Naive thymus-derived CD8-positive, alpha-beta T cell (primary cell): Measurements from ENCODE around the gene DNAI1. TPM values are rescaled to one million over a fixed set of nuclear protein-coding genes. Genes with fewer than 3 reads are reported as not detected.

Source experiments
- ATAC-seq, 2 donors: fragments of 150-1000 bp; cut with Tn5 transposase in 1 of 2; sonication (Bioruptor Pico), chemical (Tn5 transposase) in 1 of 2; 1 replicate in 1 of 2; 2 replicates in 1 of 2; pipeline ENCODE4 v1.10.0; 2021; ENCODE audit warnings: mild to moderate bottlenecking in 2 of 2, moderate library complexity in 2 of 2
- POLR2A ChIA-PET: fragments of 350-600 bp; sonication (Branson Sonifier 250); formaldehyde crosslinking; loops from one replicate; lab custom pipeline; 2021; ENCODE audit warnings: antibody characterized with exemption; lab: Charles Lee
- DNase-seq, 10 donors: peaks; one replicate each; pipeline versions ENCODE4 v3.0.0 to v3.0.0-alpha.2; 2020 to 2022
- H3K27ac Mint-ChIP-seq, 10 donors: one replicate each; pipeline ENCODE4 v1.8.0; 2020 to 2022; ENCODE audit warnings: mild to moderate bottlenecking in 10 of 10, mixed read lengths in 10 of 10, moderate library complexity in 4 of 10, inconsistent platforms in 1 of 10
- H3K27me3 Mint-ChIP-seq, 5 donors: one replicate each; pipeline ENCODE4 v1.8.0; 2021 to 2022; ENCODE audit warnings: mixed read lengths in 5 of 5
- H3K36me3 Mint-ChIP-seq, 3 donors: one replicate each; pipeline ENCODE4 v1.8.0; 2020 to 2022; ENCODE audit warnings: mixed read lengths in 3 of 3, mild to moderate bottlenecking in 2 of 3, inconsistent platforms in 1 of 3
- H3K4me1 Mint-ChIP-seq, 4 donors: one replicate each; pipeline ENCODE4 v1.8.0; 2021 to 2022; ENCODE audit warnings: mixed read lengths in 4 of 4
- H3K4me3 Mint-ChIP-seq, 10 donors: one replicate each; pipeline ENCODE4 v1.8.0; 2020 to 2022; ENCODE audit warnings: mild to moderate bottlenecking in 10 of 10, mixed read lengths in 10 of 10, moderate library complexity in 6 of 10, inconsistent platforms in 1 of 10
- H3K9me3 Mint-ChIP-seq, 9 donors: one replicate each; pipeline ENCODE4 v1.8.0; 2020 to 2022; ENCODE audit warnings: mixed read lengths in 9 of 9, mild to moderate bottlenecking in 3 of 9, inconsistent platforms in 1 of 9, moderate library complexity in 1 of 9
- polyA plus RNA-seq, 3 donors: library from polyadenylated mRNA; unstranded; fragments of 300-500 nt; fragmentation: Illumina TruSeq; gene quantifications; one replicate each; pipeline ENCODE4 v1.2.3, GENCODE V29; 2021
- total RNA-seq, 8 experiments: library from RNA in 2 of 8; stranded (reverse) in 2 of 8; gene quantifications; one replicate each; pipeline ENCODE4 v1.2.3 and lab custom pipeline; 2021 to 2026

Gene DNAI1
- total and polyA plus RNA-seq, 5 experiments from 2014 or later = not detected

DNA sequence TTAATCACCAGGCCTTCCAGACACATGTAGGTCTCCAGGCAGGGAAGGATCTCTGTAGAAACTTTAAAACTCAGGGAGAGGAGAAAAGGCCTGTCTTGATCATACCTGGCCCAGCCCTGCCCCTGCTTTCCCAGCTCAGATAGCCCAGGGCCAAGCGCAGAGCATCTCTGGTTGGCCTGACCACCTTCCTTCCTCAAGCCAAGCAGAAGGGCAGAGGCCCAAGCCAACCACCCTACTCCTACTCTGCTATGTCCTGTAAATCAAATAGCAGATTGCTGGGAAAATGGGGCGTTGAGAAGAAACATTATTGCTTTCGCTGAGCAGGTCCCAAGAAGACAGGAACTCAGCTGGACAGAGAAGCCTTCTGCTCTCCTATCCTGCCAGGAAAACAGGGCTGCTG is 49.9 kb downstream of the DNAI1 start:
- POLR2A ChIA-PET = no interaction called here

DNA sequence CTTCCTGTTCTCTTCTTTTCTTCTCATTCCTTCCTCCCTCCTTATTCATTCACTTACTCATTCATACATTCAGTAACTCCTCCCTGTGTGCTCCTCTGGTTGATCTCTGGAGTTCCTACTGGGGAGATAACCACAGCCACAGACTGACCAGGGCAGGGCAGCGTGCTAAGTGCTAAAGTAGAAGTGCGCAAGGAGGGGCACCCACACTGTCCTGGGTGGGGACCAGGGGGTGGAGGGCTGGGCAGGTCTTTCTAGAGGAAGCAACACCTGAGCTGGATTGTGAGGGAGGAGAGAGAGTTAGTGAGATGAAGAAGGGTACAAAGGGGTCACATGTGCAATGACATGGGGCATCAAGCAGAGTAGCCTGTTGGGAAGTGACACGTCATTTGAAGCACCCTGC is 50.3 kb downstream of the DNAI1 start:
- H3K4me3 Mint-ChIP-seq = no peak overlapping the region
- no peaks in the 10 kb centered on the region for H3K36me3 Mint-ChIP-seq
- H3K9me3 Mint-ChIP-seq = no peaks in the 10 kb centered on the region
- DNase-seq (no peak), ATAC-seq (no peak)
- POLR2A ChIA-PET = no interaction called here
- H3K27ac Mint-ChIP-seq = no peak overlapping the region
- H3K4me1 Mint-ChIP-seq = peaks cover 0 to 5% (median 0%) of the 10 kb centered on the region in 4 donors
- H3K27me3 Mint-ChIP-seq = peaks cover 0 to 17% (median 4%) of the 10 kb centered on the region in 5 donors

More for the DNA sequence above, 49.9 kb downstream of the DNAI1 start:
- Mint-ChIP-seq H3K4me1 (peaks cover 0 to 5% (median 0%) of the 10 kb centered on the region in 4 donors), H3K4me3 (no peak overlapping the region), H3K27ac (no peak overlapping the region), H3K27me3 (peaks cover 0 to 17% (median 4%) of the 10 kb centered on the region in 5 donors), H3K9me3 (no peaks in the 10 kb centered on the region), H3K36me3 (peaks cover 0 to 2% (median 0%) of the 10 kb centered on the region in 3 donors)
- ATAC-seq = no peak
- DNase-seq = no peak

DNA sequence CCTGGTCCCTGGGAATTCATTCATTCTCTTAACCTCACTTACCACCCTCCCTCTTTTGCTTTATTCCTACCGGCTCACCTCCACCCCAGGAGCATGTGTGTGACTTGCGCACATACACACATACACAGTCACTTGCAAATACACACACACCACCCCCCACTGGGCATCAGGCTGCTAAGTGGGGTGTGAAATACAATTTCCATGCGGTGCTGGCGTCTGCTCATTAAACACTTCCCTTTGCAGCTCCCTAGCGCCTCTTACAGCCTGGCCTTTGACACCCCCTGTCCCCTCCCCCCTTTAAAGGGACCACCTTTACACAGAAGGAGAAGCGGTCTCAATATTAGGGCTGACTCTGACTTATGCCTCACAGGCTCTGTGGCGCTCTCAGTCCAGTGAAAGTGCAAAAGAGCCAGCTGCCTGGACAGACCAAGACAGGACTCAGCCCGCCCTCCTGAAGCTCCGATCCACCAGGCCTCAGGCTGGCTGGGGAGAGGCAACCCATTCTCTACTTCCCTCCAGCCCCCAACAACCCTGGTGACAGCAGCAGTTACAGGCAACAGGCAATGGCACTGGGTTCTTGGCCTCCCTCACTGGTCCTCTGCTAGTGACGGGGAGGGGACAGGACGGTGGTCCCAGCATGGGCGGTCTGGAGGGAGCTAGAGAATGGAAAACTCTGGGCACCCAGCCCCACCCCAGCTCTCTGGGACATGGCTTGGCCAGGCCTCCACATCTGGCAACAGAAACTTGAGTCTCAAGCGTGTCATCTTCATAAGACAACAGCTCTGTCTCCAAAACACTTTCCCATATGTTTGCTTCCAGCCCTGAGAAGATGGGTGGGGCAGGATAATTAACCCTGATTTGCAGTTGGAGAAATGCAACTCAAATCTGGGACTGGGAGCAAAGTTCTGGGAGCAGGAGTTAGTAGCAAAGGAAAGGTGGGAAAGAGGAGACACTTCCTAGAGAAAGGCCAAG is 52.2 kb downstream of the DNAI1 start:
- DNase-seq = peak in 1 of 10 donors; percentile 31
- H3K4me3 Mint-ChIP-seq = no peak overlapping the region

DNA sequence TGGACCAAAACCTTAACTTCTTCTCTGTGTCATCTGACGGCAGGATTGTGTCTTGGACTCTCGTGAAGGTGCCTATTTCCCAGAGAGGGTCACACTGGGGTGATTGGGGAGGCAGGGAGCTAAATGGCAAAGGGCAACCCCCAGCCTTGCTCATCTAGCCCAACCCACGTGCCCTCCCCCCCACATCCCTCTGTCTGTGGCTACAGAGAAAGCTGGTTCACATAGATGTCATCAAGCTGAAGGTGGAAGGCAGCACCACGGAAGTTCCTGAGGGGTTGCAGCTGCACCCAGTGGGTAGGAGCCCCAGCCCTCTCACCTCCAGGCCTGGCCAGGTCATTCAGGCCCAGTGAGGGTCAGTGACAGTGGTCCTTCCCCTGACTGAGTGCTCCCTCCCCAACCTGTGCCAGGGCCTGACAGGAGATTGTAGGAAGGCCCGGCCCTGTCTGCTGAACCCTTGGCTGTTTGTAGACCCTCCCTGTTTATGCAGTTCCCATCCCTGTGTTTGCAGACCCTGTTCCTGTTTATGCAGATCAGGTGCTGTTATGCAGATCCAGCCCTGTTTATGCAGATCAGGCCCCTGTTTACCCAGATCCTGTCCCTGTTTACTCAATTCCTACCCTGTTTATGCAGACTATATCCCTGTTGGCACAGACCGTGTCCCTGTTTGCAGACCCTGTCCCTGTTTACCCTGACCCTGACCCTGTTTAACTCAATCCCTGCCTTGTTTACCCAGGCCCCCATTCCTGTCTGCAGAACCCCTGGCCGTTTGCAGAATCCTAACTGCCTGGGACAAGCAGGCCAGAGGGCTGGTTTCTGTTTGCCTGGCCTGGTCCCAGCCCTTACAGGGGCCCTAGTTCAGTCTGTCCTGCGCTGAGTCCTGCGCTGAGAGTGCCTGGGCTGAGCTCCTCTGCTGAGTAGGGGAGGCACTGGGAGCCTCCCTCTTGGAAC is 53.8 kb downstream of the DNAI1 start:
- Mint-ChIP-seq H3K36me3 (no peaks in the 10 kb centered on the region), H3K4me1 (peaks cover 0 to 6% (median 0%) of the 10 kb centered on the region in 4 donors), H3K9me3 (no peaks in the 10 kb centered on the region), H3K27me3 (peaks cover 0 to 7% (median 0%) of the 10 kb centered on the region in 5 donors), H3K27ac (peak overlapping the region in 1 of 10 donors; percentile 21), H3K4me3 (no peak overlapping the region)
- POLR2A ChIA-PET = no interaction called here
- DNase-seq (peak in 1 of 10 donors; percentile 15), ATAC-seq (no peak)

More for the DNA sequence above, 52.2 kb downstream of the DNAI1 start:
- Mint-ChIP-seq H3K4me1 (peaks cover 0 to 5% (median 0%) of the 10 kb centered on the region in 4 donors), H3K9me3 (no peaks in the 10 kb centered on the region), H3K27me3 (peaks cover 0 to 7% (median 0%) of the 10 kb centered on the region in 5 donors), H3K27ac (no peak overlapping the region), H3K36me3 (no peaks in the 10 kb centered on the region)
- no peak for ATAC-seq
- POLR2A ChIA-PET = interaction anchor here (0.6 kb wide), 1 partner anchor 104 kb away, joined by 5 read pairs; no protein-coding TSS in a partner anchor

DNA sequence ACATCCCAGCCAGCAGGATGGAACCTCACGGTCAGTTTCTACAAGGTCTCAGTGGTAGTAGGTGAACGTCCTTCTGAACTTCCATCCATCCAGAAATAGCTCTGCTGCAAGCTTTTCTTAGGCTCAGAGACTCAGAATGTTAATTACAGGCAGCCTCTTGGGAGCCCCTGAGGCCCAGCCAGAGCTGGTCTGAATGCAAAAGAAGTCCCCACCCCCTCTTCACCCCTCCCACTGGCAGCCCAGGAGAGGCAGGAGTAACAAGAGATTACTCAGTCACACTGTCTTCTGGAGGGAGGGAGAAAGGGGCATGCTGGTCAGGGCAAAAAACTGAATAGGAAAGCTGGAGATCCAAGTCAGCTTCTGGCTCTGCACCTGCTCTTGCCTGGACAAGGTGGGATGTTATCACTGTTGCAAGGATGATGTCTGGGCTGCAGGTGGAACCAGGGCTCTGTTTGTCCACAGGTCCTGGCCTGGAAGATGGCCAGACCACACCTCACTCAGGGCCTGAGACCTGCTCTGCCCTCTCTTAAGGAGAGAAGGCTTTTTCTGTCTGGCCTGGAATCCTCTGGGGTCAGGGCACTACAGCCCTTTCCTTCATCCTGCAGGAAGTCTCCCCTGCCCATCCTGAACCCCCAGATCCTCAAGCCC is 55.1 kb downstream of the DNAI1 start:
- peak in 1 of 10 donors; percentile 11 for DNase-seq
- ATAC-seq = no peak
- POLR2A ChIA-PET = interaction anchor here (1.2 kb wide), 1 partner anchor 109 kb away, joined by 4 read pairs; no protein-coding TSS in a partner anchor
- Mint-ChIP-seq H3K4me1 (peaks cover 0 to 8% (median 1%) of the 10 kb centered on the region in 4 donors), H3K27me3 (peaks cover 0 to 7% (median 0%) of the 10 kb centered on the region in 5 donors), H3K9me3 (no peaks in the 10 kb centered on the region), H3K4me3 (no peak overlapping the region), H3K27ac (no peak overlapping the region), H3K36me3 (no peaks in the 10 kb centered on the region)

DNA sequence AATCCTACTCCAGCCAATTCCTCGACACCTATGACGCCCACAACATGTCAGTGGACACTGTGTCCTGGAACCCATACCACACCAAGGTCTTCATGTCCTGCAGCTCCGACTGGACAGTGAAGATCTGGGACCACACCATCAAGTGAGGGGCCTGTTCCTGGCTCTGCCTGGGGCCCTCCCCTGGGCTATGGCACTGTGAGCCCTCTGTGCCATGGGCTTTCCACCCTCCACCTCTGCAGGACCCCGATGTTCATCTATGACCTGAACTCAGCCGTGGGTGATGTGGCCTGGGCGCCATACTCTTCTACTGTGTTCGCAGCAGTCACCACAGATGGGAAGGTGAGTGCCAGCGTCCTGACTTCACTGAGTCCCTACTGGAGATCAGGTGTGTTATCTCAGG is 55.8 kb downstream of the DNAI1 start:
- H3K4me1 Mint-ChIP-seq = peaks cover 0 to 7% (median 4%) of the 10 kb centered on the region in 4 donors
- peak in 1 of 10 donors; percentile 47 for DNase-seq
- H3K9me3 Mint-ChIP-seq = no peaks in the 10 kb centered on the region
- ATAC-seq = no peak
- H3K4me3 Mint-ChIP-seq = no peak overlapping the region
- H3K27me3 Mint-ChIP-seq = peaks cover 0 to 7% (median 0%) of the 10 kb centered on the region in 5 donors
- H3K27ac Mint-ChIP-seq = no peak overlapping the region
- POLR2A ChIA-PET = interaction anchor here (1.2 kb wide), 1 partner anchor 108 kb away, joined by 4 read pairs; no protein-coding TSS in a partner anchor
- H3K36me3 Mint-ChIP-seq = no peaks in the 10 kb centered on the region

DNA sequence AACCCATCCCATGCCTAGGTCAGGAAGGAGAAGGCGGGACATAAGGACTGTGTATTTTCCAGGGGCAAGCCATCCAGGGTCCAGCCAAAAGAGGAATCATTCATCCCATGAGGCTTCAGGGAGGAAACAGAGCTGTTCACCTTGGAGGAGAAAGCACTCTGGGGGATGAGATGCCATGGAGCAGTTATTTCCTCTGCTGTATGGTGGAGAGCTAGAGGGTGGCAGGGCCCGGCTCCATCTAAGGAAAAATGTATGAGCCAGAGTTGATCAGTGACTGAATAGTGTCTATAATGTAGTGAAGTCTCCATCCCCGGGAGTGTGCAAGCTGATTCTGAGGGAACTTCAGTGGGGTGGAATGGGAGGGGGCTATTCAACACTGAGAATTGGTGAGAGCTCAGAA is 56.2 kb downstream of the DNAI1 start:
- H3K4me3 Mint-ChIP-seq = no peak overlapping the region
- H3K9me3 Mint-ChIP-seq = no peaks in the 10 kb centered on the region
- peaks cover 0 to 7% (median 4%) of the 10 kb centered on the region in 4 donors for H3K4me1 Mint-ChIP-seq
- DNase-seq = no peak
- POLR2A ChIA-PET = no interaction called here
- peaks cover 0 to 7% (median 0%) of the 10 kb centered on the region in 5 donors for H3K27me3 Mint-ChIP-seq
- no peak overlapping the region for H3K27ac Mint-ChIP-seq
- no peak for ATAC-seq
- H3K36me3 Mint-ChIP-seq = no peaks in the 10 kb centered on the region

DNA sequence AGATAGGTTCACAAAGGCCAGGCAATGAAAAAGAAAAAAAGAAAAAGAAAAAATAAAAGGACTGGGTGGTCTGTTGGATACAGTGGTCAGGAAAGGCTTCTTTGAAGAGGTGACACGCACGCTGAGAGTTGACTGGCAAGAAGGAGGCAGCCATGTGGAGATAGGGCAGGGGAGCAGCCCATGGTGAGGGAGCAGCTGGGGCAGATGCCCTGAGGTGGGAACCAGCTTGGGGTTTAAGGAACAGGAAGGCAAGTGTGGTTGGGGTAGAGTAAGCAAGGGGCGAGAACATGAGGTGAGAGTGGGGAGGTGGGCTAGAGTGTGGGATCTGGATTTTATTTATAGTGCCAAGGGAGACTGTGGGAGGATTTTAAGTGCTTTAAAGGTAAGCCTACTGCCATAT is 57.4 kb downstream of the DNAI1 start:
- POLR2A ChIA-PET = no interaction called here
- H3K4me3 Mint-ChIP-seq = no peak overlapping the region
- H3K27ac Mint-ChIP-seq = no peak overlapping the region
- peaks cover 0 to 7% (median 0%) of the 10 kb centered on the region in 5 donors for H3K27me3 Mint-ChIP-seq
- DNase-seq = peak in 1 of 10 donors; percentile 21
- no peaks in the 10 kb centered on the region for H3K36me3 Mint-ChIP-seq
- ATAC-seq = no peak
- H3K4me1 Mint-ChIP-seq = peaks cover 0 to 7% (median 4%) of the 10 kb centered on the region in 4 donors
- no peaks in the 10 kb centered on the region for H3K9me3 Mint-ChIP-seq

DNA sequence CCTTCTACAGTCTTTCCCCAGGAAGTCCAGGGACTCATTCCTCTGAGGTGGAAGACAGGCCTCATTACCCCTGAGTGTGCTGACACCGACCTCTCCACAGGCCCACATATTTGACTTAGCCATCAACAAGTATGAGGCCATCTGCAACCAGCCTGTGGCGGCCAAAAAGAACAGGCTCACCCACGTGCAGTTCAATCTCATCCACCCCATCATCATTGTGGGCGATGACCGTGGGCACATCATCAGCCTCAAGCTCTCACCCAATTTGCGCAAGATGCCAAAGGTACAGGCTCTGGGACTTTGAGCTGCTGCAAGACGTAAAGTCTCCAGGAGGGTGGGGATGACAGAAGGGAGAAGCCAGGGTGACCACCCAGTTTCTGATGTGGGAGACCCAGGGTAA is 58.6 kb downstream of the DNAI1 start:
- Mint-ChIP-seq H3K9me3 (no peaks in the 10 kb centered on the region), H3K4me1 (peaks cover under 1 to 7% (median 3%) of the 10 kb centered on the region in 4 donors), H3K27ac (no peak overlapping the region), H3K4me3 (no peak overlapping the region), H3K27me3 (peaks cover 0 to 4% (median 0%) of the 10 kb centered on the region in 5 donors), H3K36me3 (no peaks in the 10 kb centered on the region)
- POLR2A ChIA-PET = no interaction called here
- no peak for ATAC-seq
- DNase-seq = no peak

DNA sequence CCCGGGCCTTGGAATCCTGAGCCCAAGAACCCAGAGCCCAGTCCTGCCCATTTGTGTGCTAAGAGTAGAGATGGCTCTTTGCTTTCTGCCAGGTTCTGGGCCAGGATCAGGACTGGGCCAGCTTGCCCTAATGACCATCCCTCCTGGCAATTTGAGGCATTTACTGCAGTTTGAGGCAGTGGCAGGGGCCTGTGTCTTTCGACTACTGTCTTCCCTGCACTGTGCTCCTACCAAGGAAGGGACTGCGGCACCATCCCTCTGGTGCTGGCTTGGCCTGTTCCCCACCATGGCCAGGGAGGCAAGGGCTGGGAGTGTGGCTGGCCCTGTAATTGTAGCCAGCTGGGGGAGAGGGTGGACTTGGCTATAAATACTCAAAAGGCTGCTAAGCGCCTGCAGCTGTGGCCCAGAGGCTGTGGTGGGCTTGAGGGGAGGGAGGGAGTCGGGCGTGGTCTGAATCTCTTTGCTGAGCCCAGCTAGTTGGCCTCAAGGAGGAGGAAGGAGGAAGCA is 59.6 kb downstream of the DNAI1 start:
- DNase-seq = peak in 1 of 10 donors; percentile 11
- POLR2A ChIA-PET = no interaction called here
- H3K4me3 Mint-ChIP-seq = no peak overlapping the region
- no peaks in the 10 kb centered on the region for H3K36me3 Mint-ChIP-seq
- H3K9me3 Mint-ChIP-seq = no peaks in the 10 kb centered on the region
- H3K27ac Mint-ChIP-seq = no peak overlapping the region
- H3K4me1 Mint-ChIP-seq = peaks cover 5 to 12% (median 8%) of the 10 kb centered on the region in 4 donors
- H3K27me3 Mint-ChIP-seq = peaks cover 0 to 4% (median 0%) of the 10 kb centered on the region in 5 donors
- ATAC-seq = no peak

DNA sequence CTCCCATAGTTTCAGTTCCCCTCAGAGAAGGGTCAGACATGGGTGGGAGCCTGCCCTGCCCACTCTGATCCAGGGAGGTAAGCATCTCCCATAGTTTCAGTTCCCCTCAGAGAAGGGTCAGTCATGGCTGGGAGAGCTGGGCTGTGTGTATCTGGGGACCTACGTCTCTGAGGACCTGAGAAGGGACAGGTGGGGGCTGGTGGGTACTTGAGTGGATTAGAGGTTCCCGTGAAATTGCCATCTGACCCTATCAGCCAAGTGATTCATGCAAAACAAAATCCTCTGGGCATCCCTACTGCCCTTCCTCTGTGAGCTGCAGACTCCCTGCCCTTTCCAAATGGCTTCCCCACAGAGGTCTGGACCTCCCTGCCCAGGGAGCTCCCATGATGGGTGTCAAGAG is 60.3 kb downstream of the DNAI1 start:
- Mint-ChIP-seq H3K27ac (no peak overlapping the region), H3K27me3 (peaks cover 0 to 4% (median 2%) of the 10 kb centered on the region in 5 donors), H3K36me3 (no peaks in the 10 kb centered on the region), H3K4me1 (peaks cover 7 to 12% (median 10%) of the 10 kb centered on the region in 4 donors), H3K4me3 (no peak overlapping the region), H3K9me3 (no peaks in the 10 kb centered on the region)
- POLR2A ChIA-PET = no interaction called here
- DNase-seq (no peak), ATAC-seq (no peak)
